HL-60 (cell line): ENCODE results near the gene CRX.

ENCODE experiments used
- POLR2AphosphoS5 ChIP-seq: IDR thresholded peaks from 2 replicates; pipeline ENCODE4 v1.6.1; 2012; ENCODE audit warnings: low read depth
- SPI1 ChIP-seq: IDR thresholded peaks from 2 replicates; pipeline ENCODE4 v1.6.1; 2012; ENCODE audit warnings: low read depth, mild to moderate bottlenecking, borderline replicate concordance
- TF ChIP-seq, protein P1 (sequence below): IDR thresholded peaks from one replicate; pipeline ENCODE4 v1.5.1; 2011; ENCODE audit warnings: low read length, control low read depth, inconsistent platforms; ENCODE audit not compliant: insufficient read depth

DNA sequence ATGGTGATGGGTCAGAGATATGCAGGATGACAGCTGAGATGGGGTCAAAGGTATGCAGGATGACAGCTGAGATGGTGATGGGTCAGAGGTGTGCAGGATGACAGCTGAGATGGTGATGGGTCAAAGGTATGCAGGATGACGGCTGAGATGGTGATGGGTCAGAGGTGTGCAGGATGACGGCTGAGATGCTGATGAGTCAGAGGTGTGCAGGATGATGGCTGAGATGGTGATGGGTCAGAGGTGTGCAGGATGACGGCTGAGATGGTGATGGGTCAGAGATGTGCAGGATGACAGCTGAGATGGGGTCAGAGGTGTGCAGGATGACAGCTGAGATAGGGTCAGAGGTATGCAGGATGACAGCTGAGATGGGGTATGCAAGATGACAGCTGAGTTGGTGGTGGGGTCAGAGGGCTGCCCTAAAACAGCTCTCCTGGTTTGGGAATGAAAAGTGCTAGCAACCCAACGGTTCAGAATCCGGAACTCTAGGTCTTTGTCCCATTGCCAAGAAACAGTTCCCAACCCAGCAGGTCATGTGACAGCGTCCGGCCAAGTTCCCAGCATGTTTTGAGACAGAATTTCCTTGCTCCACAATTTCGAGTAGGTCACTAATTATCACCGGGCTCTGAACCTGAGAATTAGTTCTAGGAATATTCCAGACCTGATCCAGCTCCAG, 40.0 kb upstream of the CRX start:
- TF ChIP-seq, protein P1, sequence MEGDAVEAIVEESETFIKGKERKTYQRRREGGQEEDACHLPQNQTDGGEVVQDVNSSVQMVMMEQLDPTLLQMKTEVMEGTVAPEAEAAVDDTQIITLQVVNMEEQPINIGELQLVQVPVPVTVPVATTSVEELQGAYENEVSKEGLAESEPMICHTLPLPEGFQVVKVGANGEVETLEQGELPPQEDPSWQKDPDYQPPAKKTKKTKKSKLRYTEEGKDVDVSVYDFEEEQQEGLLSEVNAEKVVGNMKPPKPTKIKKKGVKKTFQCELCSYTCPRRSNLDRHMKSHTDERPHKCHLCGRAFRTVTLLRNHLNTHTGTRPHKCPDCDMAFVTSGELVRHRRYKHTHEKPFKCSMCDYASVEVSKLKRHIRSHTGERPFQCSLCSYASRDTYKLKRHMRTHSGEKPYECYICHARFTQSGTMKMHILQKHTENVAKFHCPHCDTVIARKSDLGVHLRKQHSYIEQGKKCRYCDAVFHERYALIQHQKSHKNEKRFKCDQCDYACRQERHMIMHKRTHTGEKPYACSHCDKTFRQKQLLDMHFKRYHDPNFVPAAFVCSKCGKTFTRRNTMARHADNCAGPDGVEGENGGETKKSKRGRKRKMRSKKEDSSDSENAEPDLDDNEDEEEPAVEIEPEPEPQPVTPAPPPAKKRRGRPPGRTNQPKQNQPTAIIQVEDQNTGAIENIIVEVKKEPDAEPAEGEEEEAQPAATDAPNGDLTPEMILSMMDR: no peak
- TF ChIP-seq POLR2AphosphoS5 (no peak), SPI1 (no peak)
